Measurements from ENCODE around the gene MUC5B. TPM values are rescaled to one million over a fixed set of nuclear protein-coding genes. Genes with fewer than 3 reads are reported as not detected.

The MUC5B gene
- total and polyA plus RNA-seq, 2 experiments from 2014 or later = not detected

GRCh38 chr11:1201395-1202153 lies 21.3 kb upstream of the MUC5B start:
- WGBS, 2 experiments (ENCODE audit: low coverage in 1 of 2, low lambda C conversion rate in 2 of 2, missing lambda C conversion rate in 2 of 2) = 78 to 85% methylated on average over 4 of the region's 4 CpGs
- no peak overlapping the region for H3K9ac ChIP-seq

GRCh38 chr11:1202154-1202775 lies 20.6 kb upstream of the MUC5B start:
- DNase-seq = peak; percentile 45
- Histone ChIP-seq H3K4me3 (no peak overlapping the region), H3K27ac (no peak overlapping the region), H3K9me2 (ENCODE audit: insufficient read depth) (no peaks in the 10 kb centered on the region), H4K20me1 (ENCODE audit: insufficient read depth) (no peaks in the 10 kb centered on the region), H2AFZ (no peak overlapping the region), H3K9me3 (ENCODE audit: low read depth) (no peaks in the 10 kb centered on the region), H3K4me2 (ENCODE audit: unreplicated experiment) (no peak overlapping the region), H3K9ac (no peak overlapping the region), H3K79me2 (ENCODE audit: insufficient read depth) (no peaks in the 10 kb centered on the region), H3K36me3 (ENCODE audit: low read depth) (no peaks in the 10 kb centered on the region), H3K4me1 (ENCODE audit: insufficient read depth) (no peaks in the 10 kb centered on the region), H3F3A (ENCODE audit: insufficient read depth) (peaks cover 7% of the 10 kb centered on the region; the same call in 1 of the 2 replicates), H3K27me3 (replicated peaks; ENCODE audit: insufficient read depth) (no peaks in the 10 kb centered on the region)
- in situ Hi-C loops (cut with MboI) = no loop called here
- 20 to 29% methylated on average over 18 of the region's 18 CpGs for WGBS, 2 experiments (ENCODE audit: low coverage in 1 of 2, low lambda C conversion rate in 2 of 2, missing lambda C conversion rate in 2 of 2)
- TF ChIP-seq EZH2 (IDR thresholded peaks at IDR 0.05; ENCODE audit: insufficient read depth, poor library complexity, severe bottlenecking) = no peak
- TF ChIP-seq EZH2phosphoT487 (IDR thresholded peaks at IDR 0.05; ENCODE audit: insufficient read depth, low read depth) = no peak

More at GRCh38 chr11:1201395-1202153, 21.3 kb upstream of the MUC5B start:
- Histone ChIP-seq H3K9me3 (ENCODE audit: low read depth) (no peaks in the 10 kb centered on the region), H4K20me1 (ENCODE audit: insufficient read depth) (no peaks in the 10 kb centered on the region), H3K79me2 (ENCODE audit: insufficient read depth) (no peaks in the 10 kb centered on the region), H3K4me2 (ENCODE audit: unreplicated experiment) (no peak overlapping the region), H3F3A (ENCODE audit: insufficient read depth) (peaks cover 7% of the 10 kb centered on the region; the same call in 1 of the 2 replicates), H3K36me3 (ENCODE audit: low read depth) (no peaks in the 10 kb centered on the region), H3K9me2 (ENCODE audit: insufficient read depth) (no peaks in the 10 kb centered on the region), H3K27ac (no peak overlapping the region), H3K27me3 (replicated peaks; ENCODE audit: insufficient read depth) (no peaks in the 10 kb centered on the region), H3K4me1 (ENCODE audit: insufficient read depth) (no peaks in the 10 kb centered on the region), H2AFZ (no peak overlapping the region), H3K4me3 (no peak overlapping the region)
- TF ChIP-seq EZH2phosphoT487 (IDR thresholded peaks at IDR 0.05; ENCODE audit: insufficient read depth, low read depth) (no peak), EZH2 (IDR thresholded peaks at IDR 0.05; ENCODE audit: insufficient read depth, poor library complexity, severe bottlenecking) (no peak)
- in situ Hi-C loops (cut with MboI) = no loop called here
- no peak for DNase-seq

GRCh38 chr11:1202776-1203504 lies 19.9 kb upstream of the MUC5B start:
- H3K4me1 ChIP-seq (ENCODE audit: insufficient read depth) = no peaks in the 10 kb centered on the region
- no peaks in the 10 kb centered on the region for H3K9me3 ChIP-seq (ENCODE audit: low read depth)
- no peak overlapping the region for H3K4me3 ChIP-seq
- H4K20me1 ChIP-seq (ENCODE audit: insufficient read depth) = no peaks in the 10 kb centered on the region
- H3F3A ChIP-seq (ENCODE audit: insufficient read depth) = peaks cover 7% of the 10 kb centered on the region; the same call in 1 of the 2 replicates
- 14 to 18% methylated on average over 29 to 32 of the region's 32 CpGs for WGBS, 2 experiments (ENCODE audit: low coverage in 1 of 2, low lambda C conversion rate in 2 of 2, missing lambda C conversion rate in 2 of 2)
- no peaks in the 10 kb centered on the region for H3K79me2 ChIP-seq (ENCODE audit: insufficient read depth)
- TF ChIP-seq EZH2phosphoT487 (IDR thresholded peaks at IDR 0.05; ENCODE audit: insufficient read depth, low read depth) (no peak), EZH2 (IDR thresholded peaks at IDR 0.05; ENCODE audit: insufficient read depth, poor library complexity, severe bottlenecking) (no peak)
- H3K36me3 ChIP-seq (ENCODE audit: low read depth) = no peaks in the 10 kb centered on the region
- in situ Hi-C loops (cut with MboI) = no loop called here
- H2AFZ ChIP-seq = no peak overlapping the region
- no peak overlapping the region for H3K27ac ChIP-seq
- no peak overlapping the region for H3K9ac ChIP-seq
- H3K4me2 ChIP-seq (ENCODE audit: unreplicated experiment) = no peak overlapping the region
- no peaks in the 10 kb centered on the region for H3K9me2 ChIP-seq (ENCODE audit: insufficient read depth)
- DNase-seq = peak; percentile 62
- H3K27me3 ChIP-seq (replicated peaks; ENCODE audit: insufficient read depth) = no peaks in the 10 kb centered on the region

- in situ Hi-C loops (cut with MboI) = no loop called here
- H3K4me1 ChIP-seq (ENCODE audit: insufficient read depth) = no peaks in the 10 kb centered on the region
- H2AFZ ChIP-seq = no peak overlapping the region
- no peak for DNase-seq
- no peaks in the 10 kb centered on the region for H3K36me3 ChIP-seq (ENCODE audit: low read depth)
- no peak overlapping the region for H3K4me2 ChIP-seq (ENCODE audit: unreplicated experiment)
- TF ChIP-seq EZH2phosphoT487 (IDR thresholded peaks at IDR 0.05; ENCODE audit: insufficient read depth, low read depth) (no peak), EZH2 (IDR thresholded peaks at IDR 0.05; ENCODE audit: insufficient read depth, poor library complexity, severe bottlenecking) (no peak)
- no peak overlapping the region for H3K27ac ChIP-seq
- H3K79me2 ChIP-seq (ENCODE audit: insufficient read depth) = no peaks in the 10 kb centered on the region
- H3K4me3 ChIP-seq = no peak overlapping the region
- no peak overlapping the region for H3K9ac ChIP-seq
- H3F3A ChIP-seq (ENCODE audit: insufficient read depth) = peaks cover 7% of the 10 kb centered on the region; the same call in 1 of the 2 replicates
- 50 to 51% methylated on average over 29 to 30 of the region's 30 CpGs for WGBS, 2 experiments (ENCODE audit: low coverage in 1 of 2, low lambda C conversion rate in 2 of 2, missing lambda C conversion rate in 2 of 2)
- H3K9me2 ChIP-seq (ENCODE audit: insufficient read depth) = no peaks in the 10 kb centered on the region
- no peaks in the 10 kb centered on the region for H3K27me3 ChIP-seq (replicated peaks; ENCODE audit: insufficient read depth)
- H4K20me1 ChIP-seq (ENCODE audit: insufficient read depth) = no peaks in the 10 kb centered on the region
- H3K9me3 ChIP-seq (ENCODE audit: low read depth) = no peaks in the 10 kb centered on the region
These were observed 19.2 kb upstream of the MUC5B start for GRCh38 chr11:1203505-1204271.
